ENCODE results near the gene RAB38. TPM values are rescaled to one million over a fixed set of nuclear protein-coding genes. Genes with fewer than 3 reads are reported as not detected.

The RAB38 gene
- total RNA-seq, 1 donor from 2014 or later, result 192 TPM

DNA sequence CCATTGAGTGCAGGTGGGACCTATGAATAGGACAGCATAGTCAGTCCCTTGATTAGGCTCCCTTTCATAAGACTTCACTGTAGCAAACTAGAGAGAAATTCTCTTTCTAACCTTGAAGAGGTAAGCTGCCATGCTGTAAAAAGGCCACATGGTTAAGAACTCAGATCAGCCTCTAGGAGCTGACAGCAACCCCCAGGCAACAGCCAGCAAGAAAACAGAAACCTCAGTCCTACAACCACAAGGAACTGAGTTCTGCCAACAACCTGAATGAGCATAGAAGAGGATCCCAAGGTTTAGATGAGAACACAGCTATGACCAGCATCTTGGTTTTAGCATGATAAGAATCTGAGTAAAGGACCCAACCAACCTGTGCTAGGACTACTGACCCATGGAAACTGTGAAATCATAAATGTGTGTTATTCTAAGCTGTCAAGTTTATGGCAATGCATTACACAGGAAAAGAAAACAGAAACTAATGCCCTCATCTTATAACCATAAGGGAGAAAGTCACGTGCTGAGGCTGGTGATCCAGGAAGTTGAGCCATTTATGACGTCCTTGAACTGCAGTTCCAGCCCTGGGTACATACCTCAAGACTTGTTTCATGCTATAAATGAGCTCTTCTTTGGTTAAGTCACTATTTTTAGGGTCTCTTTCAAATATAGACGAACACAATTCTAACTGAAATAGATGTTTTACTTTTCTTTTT lies 43.3 kb downstream of the RAB38 start:
- Histone ChIP-seq H3K4me3 (ENCODE audit: low read depth, low read length) (no peak overlapping the region), H3K27me3 (ENCODE audit: control insufficient read depth, insufficient read depth, low read length) (no peaks in the 10 kb centered on the region), H3K36me3 (ENCODE audit: control insufficient read depth, insufficient read depth, low read length) (peaks cover 5% of the 10 kb centered on the region)
- TF ChIP-seq, protein P1, sequence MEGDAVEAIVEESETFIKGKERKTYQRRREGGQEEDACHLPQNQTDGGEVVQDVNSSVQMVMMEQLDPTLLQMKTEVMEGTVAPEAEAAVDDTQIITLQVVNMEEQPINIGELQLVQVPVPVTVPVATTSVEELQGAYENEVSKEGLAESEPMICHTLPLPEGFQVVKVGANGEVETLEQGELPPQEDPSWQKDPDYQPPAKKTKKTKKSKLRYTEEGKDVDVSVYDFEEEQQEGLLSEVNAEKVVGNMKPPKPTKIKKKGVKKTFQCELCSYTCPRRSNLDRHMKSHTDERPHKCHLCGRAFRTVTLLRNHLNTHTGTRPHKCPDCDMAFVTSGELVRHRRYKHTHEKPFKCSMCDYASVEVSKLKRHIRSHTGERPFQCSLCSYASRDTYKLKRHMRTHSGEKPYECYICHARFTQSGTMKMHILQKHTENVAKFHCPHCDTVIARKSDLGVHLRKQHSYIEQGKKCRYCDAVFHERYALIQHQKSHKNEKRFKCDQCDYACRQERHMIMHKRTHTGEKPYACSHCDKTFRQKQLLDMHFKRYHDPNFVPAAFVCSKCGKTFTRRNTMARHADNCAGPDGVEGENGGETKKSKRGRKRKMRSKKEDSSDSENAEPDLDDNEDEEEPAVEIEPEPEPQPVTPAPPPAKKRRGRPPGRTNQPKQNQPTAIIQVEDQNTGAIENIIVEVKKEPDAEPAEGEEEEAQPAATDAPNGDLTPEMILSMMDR (IDR thresholded peaks at IDR 0.05; ENCODE audit: insufficient read depth, low read length, severe bottlenecking), result no peak
- FAIRE-seq (no peak), DNase-seq (ENCODE audit: low read depth) (no peak)

DNA sequence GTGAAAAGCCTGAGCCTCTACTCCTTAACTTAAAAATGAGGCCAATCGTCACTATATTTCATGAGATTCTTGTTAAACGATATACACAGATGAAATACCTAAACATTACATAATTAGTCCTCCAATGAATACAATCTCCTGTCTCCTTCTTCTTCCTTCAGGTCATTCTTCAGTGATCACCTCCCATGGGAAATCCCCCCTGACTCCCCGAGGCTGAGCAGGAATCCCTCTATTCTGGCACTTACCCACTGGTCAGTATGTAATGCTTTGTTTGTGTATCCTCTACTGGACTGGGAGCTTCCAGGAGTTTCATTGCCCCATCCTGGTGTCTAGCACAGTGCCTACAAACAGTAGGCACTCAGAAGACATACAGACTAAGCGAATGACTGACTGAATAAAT lies 52.3 kb downstream of the RAB38 start:
- H3K36me3 ChIP-seq (ENCODE audit: control insufficient read depth, insufficient read depth, low read length), result peaks cover 7% of the 10 kb centered on the region
- no peaks in the 10 kb centered on the region for H3K27me3 ChIP-seq (ENCODE audit: control insufficient read depth, insufficient read depth, low read length)
- no peak for FAIRE-seq
- no peak for DNase-seq (ENCODE audit: low read depth)
- TF ChIP-seq, protein P1 (IDR thresholded peaks at IDR 0.05; ENCODE audit: insufficient read depth, low read length, severe bottlenecking), result no peak
- H3K4me3 ChIP-seq (ENCODE audit: low read depth, low read length), result no peak overlapping the region

DNA sequence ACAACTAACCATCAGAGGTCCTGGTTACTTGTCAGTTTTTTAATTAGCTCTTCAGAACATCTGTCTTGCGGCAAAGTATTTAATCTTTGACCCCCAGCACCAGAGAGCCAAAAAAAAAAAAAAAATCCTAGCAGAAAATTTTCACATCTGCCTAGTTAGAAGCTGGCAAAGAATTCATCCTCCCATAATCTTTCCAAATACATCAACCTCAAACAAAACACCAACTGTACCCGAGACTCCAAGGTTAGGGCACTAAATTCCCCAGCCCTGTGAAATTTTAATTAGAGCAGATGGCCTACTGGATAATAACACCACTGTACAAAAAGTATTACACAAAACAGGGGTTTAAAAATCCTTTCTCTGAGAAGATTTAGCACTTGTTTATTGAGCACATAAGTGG lies 55.7 kb downstream of the RAB38 start:
- H3K4me3 ChIP-seq (ENCODE audit: low read depth, low read length), result no peak overlapping the region

DNA sequence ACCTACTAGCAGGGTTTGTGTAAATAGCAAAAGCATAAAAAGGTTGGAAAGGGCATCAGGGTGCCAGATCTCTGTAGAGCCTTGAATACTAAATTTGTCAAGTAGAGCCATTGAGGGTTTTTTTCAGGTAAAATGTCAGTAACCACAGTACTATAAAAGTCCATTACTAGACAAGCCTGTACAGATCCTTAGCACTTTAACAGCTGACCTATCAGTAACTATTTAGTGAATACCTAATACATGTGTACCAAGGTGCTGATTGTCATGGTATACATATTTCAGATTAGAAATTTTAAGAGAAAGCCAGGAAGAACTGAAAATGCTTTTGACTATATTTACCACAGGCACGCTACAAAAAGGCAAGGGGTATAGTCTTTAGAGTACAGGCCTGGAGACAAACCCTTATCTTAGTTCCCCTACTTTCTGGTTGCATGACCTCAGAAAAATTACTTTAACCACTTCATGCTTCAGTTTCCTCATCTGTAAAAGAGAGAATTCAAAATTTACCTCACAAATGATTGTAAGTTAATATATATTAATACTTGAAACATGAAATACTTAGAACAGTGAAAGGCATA lies 57.9 kb downstream of the RAB38 start:
- TF ChIP-seq, protein P1 (IDR thresholded peaks at IDR 0.05; ENCODE audit: insufficient read depth, low read length, severe bottlenecking), result no peak
- DNase-seq (ENCODE audit: low read depth), result peak; percentile 25
- Histone ChIP-seq H3K4me3 (ENCODE audit: low read depth, low read length) (no peak overlapping the region), H3K27me3 (ENCODE audit: control insufficient read depth, insufficient read depth, low read length) (no peaks in the 10 kb centered on the region), H3K36me3 (ENCODE audit: control insufficient read depth, insufficient read depth, low read length) (peaks cover 7% of the 10 kb centered on the region)
- FAIRE-seq, result no peak

More for the DNA sequence above, 55.7 kb downstream of the RAB38 start:
- DNase-seq (ENCODE audit: low read depth) (no peak), FAIRE-seq (no peak)
- Histone ChIP-seq H3K36me3 (ENCODE audit: control insufficient read depth, insufficient read depth, low read length) (peaks cover 6% of the 10 kb centered on the region), H3K27me3 (ENCODE audit: control insufficient read depth, insufficient read depth, low read length) (no peaks in the 10 kb centered on the region)
- TF ChIP-seq, protein P1 (IDR thresholded peaks at IDR 0.05; ENCODE audit: insufficient read depth, low read length, severe bottlenecking), result no peak

DNA sequence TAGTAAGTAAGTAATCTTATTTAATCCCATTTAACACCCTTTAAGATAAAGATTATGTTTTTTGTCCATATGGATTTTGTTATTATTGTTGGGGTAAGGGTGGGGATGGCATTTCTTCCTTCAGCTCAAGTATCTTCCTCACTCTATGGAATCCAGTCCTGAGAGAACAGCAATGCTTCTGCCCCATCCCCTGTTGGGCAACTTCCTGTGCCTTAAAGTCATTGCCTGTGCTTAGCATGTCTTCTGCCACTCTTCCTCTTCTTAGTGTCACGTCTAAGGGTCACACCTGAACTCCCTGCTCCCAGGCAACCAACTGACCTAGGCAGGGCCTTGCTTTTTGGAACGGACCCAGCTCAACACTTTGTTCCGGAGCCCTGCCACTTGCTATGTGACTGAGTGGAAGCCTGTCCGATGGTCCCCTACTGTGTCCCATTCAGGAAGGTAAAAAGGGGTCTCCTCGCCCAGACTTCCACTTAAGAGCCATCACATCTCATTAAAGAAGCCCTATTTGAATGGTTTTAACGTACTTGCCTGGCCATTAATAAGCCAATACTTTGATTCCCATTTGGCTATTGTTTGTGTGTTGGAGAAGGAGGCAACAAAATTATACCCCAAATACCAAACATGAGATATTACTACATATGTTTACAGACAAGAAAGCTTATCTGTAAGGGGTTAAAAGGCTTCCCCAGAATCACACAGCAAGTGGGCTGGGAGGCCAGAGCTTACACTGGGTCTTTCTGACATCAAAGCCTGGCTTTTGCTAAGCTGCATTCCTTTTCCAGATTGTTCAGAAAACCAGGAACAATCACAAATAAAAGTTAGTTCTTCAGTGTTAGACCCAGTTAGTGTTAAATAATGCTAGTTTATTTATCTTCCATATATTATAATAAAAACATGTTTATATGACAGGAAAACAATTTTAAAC lies 59.2 kb downstream of the RAB38 start:
- peaks cover 9% of the 10 kb centered on the region for H3K36me3 ChIP-seq (ENCODE audit: control insufficient read depth, insufficient read depth, low read length)
- DNase-seq (ENCODE audit: low read depth), result no peak
- TF ChIP-seq, protein P1 (IDR thresholded peaks at IDR 0.05; ENCODE audit: insufficient read depth, low read length, severe bottlenecking), result no peak
- FAIRE-seq, result no peak
- no peak overlapping the region for H3K4me3 ChIP-seq (ENCODE audit: low read depth, low read length)
- no peaks in the 10 kb centered on the region for H3K27me3 ChIP-seq (ENCODE audit: control insufficient read depth, insufficient read depth, low read length)

Measured in bronchial epithelial cell (primary cell).